Nephron (organoid): ENCODE results near the gene FAM3A.
A peak's percentile ranks its signal among the peaks of the same experiment; 100 is the strongest.
"Not testable (repeated sequence)": the region's sequence is repeated elsewhere in the genome, so short reads cannot be mapped to it uniquely, and the experiment has no call there.

Source experiments
- H3K27ac Mint-ChIP-seq, 3 experiments: 2 replicates each; pipeline ENCODE4 v1.8.0; 2020; ENCODE audit warnings: mixed read lengths in 3 of 3, mild to moderate bottlenecking in 2 of 3, moderate library complexity in 1 of 3
- H3K27me3 Mint-ChIP-seq: 2 replicates; pipeline ENCODE4 v1.8.0; 2021; ENCODE audit warnings: low read depth, mild to moderate bottlenecking, moderate library complexity, mixed read lengths
- H3K36me3 Mint-ChIP-seq: 2 replicates; pipeline ENCODE4 v1.8.0; 2020; ENCODE audit warnings: low read depth, mixed read lengths
- H3K4me1 Mint-ChIP-seq: 2 replicates; pipeline ENCODE4 v1.8.0; 2020; ENCODE audit warnings: mixed read lengths
- H3K4me3 Mint-ChIP-seq, 3 experiments: 2 replicates each; pipeline ENCODE4 v1.8.0; 2020; ENCODE audit warnings: mild to moderate bottlenecking in 3 of 3, mixed read lengths in 3 of 3, moderate library complexity in 2 of 3
- H3K9me3 Mint-ChIP-seq: 2 replicates; pipeline ENCODE4 v1.8.0; 2020; ENCODE audit warnings: mixed read lengths
- TF ChIP-seq, protein P1 (sequence below), 3 experiments: fragments of 200-600 bp; sonication (generic); IDR thresholded peaks; one replicate each; pipeline ENCODE4 v1.5.0; 2021; ENCODE audit warnings: antibody characterized with exemption in 3 of 3; ENCODE audit not compliant: unreplicated experiment in 3 of 3

Gene FAM3A, protein sequence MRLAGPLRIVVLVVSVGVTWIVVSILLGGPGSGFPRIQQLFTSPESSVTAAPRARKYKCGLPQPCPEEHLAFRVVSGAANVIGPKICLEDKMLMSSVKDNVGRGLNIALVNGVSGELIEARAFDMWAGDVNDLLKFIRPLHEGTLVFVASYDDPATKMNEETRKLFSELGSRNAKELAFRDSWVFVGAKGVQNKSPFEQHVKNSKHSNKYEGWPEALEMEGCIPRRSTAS

DNA sequence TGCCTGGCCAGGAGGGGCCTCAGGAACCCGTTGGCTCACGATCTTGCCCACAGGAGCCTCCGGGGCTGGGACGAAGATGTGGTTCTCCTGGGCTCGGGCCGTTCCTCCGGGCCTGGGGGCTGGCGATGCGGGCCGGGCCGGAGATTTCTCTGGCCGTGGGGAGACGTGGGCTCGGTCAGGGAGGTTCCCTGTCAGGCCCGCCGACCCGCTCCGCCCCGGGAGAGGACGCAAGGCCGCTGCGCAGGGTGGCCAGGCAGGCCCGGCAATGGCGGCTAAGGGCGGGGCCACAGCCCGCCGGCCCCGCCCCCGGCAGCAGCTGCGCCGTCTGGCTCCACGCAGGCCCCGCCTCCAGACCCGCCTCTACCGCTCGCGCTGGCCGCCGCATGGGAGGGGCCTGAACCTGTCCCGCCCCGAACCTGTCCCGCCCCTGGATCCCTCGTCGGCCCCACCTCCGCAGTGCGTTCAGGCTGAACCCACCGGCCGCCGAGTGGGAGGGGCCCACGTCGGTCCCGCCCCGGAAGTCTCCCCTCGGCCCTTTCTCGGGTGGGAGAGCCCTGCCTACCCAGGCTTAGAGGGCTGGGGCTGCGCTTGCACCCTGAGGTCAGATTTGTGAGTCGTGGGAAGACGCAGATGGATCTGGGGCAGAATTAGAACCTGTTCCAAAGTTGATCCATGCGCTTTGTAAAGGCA, at the start of gene FAM3A:
Gene FAM3A, minus strand, starts transcription at position 267 of the 690 bp plus-strand sequence. CDS start 460 bp downstream, outside the sequence.
- Mint-ChIP-seq H3K4me1 (peaks cover 24% of the 10 kb centered on the region), H3K9me3 (peaks cover 17% of the 10 kb centered on the region), H3K36me3 (peaks cover 9% of the 10 kb centered on the region), H3K27ac (peak within 1 kb of the TSS; percentile 99 to 100 (median 99)), H3K27me3 (no peaks in the 10 kb centered on the region), H3K4me3 (peak within 1 kb of the TSS; percentile 84 to 92 (median 88))
- TF ChIP-seq, protein P1, sequence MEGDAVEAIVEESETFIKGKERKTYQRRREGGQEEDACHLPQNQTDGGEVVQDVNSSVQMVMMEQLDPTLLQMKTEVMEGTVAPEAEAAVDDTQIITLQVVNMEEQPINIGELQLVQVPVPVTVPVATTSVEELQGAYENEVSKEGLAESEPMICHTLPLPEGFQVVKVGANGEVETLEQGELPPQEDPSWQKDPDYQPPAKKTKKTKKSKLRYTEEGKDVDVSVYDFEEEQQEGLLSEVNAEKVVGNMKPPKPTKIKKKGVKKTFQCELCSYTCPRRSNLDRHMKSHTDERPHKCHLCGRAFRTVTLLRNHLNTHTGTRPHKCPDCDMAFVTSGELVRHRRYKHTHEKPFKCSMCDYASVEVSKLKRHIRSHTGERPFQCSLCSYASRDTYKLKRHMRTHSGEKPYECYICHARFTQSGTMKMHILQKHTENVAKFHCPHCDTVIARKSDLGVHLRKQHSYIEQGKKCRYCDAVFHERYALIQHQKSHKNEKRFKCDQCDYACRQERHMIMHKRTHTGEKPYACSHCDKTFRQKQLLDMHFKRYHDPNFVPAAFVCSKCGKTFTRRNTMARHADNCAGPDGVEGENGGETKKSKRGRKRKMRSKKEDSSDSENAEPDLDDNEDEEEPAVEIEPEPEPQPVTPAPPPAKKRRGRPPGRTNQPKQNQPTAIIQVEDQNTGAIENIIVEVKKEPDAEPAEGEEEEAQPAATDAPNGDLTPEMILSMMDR (IDR thresholded peaks at IDR 0.05; ENCODE audit: unreplicated experiment in 3 of 3): no peak

DNA sequence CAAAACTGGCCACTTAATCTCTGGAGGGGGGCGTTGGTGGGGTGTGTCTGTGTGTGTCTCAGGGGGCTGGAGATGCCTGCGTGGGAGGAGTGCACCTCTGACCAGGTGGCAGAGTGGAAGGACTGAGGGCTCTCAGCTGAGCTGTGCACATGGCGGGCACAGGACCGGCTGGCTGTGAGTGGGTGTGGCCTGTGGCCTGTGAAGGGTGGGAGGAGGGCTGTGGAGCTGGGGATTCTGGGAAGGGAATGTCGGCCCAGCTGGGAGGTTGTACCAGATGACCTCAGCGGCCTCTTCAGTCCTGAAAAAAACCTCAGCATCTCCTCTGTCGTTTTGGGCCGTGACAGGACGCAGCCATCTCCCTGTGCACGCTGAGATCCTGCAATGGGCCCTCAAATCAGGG, 46.3 kb upstream of the FAM3A start:
- not testable (repeated sequence) for H3K4me1 Mint-ChIP-seq, H3K36me3 Mint-ChIP-seq, H3K9me3 Mint-ChIP-seq, H3K4me3 Mint-ChIP-seq, H3K27ac Mint-ChIP-seq, H3K27me3 Mint-ChIP-seq

DNA sequence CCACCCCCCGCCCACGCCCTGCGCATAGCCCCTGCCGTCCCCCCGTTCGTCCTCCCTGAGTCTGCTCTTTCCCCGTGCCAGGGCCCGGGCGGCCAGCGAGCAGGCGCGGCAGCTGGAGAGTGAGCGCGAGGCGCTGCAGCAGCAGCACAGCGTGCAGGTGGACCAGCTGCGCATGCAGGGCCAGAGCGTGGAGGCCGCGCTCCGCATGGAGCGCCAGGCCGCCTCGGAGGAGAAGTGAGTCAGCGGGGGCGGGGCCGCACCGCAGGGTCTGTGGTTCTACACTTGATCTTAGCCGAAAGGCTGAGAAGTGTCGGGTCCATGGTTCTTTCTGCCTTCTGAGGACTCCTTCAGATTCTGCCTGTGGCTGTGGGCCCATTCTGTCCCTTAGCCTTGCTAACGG, 44.3 kb upstream of the FAM3A start:
- H3K4me3 Mint-ChIP-seq, H3K4me1 Mint-ChIP-seq, H3K9me3 Mint-ChIP-seq, H3K27ac Mint-ChIP-seq, H3K27me3 Mint-ChIP-seq, H3K36me3 Mint-ChIP-seq: not testable (repeated sequence)

DNA sequence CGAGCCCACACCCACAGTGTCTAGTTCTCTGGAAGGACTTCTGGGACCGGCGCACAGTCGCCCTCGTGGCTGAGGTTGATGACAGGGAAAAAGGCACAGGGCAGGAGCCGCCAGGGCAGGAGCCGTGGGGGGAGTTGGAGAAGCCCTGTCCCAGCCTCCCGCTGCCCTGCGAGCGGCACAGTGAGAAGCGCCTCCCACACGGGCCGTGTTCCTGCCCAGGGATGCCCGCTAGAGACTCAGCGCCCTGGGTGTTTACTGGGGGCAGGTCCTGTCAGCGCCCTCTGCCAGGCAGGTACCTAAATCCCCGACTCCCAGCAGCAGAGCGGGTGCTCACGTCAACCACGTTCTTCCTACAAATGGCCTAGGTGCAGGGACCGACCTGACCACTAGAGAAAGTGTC, 42.9 kb upstream of the FAM3A start:
- H3K9me3 Mint-ChIP-seq, H3K36me3 Mint-ChIP-seq, H3K27ac Mint-ChIP-seq: not testable (repeated sequence)

DNA sequence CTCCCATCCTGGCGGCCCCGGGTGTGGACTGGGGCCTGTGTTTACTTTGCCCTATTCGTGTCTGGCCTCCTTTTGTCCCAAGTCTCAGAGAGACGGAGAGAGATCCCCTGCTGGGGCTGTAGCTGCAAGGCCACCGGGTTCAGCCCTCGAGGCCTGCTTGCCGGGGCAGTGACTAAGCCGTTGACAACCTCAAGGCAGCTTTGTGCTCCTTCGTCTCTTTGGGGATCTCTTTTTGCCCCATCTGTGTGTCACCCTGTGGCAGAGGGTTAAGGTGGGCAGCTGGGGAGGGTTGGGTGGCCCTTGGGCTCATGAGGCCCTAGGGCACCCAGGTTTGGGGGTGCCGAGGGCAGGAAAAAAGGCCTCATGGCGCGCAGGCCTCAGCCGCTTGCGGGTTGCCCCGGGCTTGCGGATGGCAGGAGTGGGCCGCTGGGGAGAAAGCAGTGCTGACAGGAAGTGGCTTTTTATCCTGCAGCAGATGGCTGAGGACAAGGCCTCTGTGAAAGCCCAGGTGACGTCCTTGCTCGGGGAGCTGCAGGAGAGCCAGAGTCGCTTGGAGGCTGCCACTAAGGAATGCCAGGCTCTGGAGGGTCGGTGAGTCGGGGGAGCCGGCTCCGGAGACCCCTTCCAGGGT, 42.1 kb upstream of the FAM3A start:
- H3K9me3 Mint-ChIP-seq, H3K27me3 Mint-ChIP-seq, H3K4me3 Mint-ChIP-seq, H3K4me1 Mint-ChIP-seq, H3K27ac Mint-ChIP-seq: not testable (repeated sequence)
- peaks cover 10% of the 10 kb centered on the region for H3K36me3 Mint-ChIP-seq

More for the DNA sequence above, 42.9 kb upstream of the FAM3A start:
- H3K4me1 Mint-ChIP-seq, H3K27me3 Mint-ChIP-seq, H3K4me3 Mint-ChIP-seq: not testable (repeated sequence)

DNA sequence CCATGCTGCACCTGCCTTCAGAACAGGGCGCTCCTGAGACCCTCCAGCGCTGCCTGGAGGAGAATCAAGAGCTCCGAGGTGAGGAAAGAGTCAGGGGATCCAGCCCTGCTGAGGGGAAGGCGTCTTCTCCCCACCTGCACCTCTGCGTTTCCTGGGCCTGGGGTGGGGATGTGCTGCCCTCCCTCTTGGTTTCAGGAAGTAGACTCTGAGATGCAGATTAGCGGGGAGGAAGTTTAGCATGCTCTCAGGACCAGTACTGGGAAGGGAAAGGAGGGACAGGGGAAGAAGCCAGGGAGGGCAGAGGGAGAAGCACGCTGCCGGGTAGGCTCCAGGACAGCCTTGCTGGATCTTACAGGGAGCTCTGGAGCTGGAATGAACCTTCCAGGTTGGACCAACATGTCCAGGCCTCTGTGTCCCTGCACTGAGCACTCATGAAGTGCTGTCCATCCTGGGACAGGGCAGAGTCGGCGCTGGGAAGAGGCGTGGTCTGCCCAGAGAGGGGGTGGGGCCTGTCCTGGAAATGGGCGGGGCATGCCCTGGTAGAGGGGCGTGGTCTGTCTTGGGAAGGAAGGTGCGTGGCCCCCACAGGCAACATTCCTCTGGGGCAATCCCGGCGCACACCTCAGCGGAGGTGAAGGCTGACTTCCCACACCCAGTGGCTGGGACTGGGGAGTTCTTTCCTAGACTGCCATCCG, 36.2 kb upstream of the FAM3A start:
- Mint-ChIP-seq H3K9me3 (peaks cover 31% of the 10 kb centered on the region), H3K36me3 (peaks cover 25% of the 10 kb centered on the region)
- H3K4me3 Mint-ChIP-seq, H3K4me1 Mint-ChIP-seq, H3K27me3 Mint-ChIP-seq, H3K27ac Mint-ChIP-seq: not testable (repeated sequence)

DNA sequence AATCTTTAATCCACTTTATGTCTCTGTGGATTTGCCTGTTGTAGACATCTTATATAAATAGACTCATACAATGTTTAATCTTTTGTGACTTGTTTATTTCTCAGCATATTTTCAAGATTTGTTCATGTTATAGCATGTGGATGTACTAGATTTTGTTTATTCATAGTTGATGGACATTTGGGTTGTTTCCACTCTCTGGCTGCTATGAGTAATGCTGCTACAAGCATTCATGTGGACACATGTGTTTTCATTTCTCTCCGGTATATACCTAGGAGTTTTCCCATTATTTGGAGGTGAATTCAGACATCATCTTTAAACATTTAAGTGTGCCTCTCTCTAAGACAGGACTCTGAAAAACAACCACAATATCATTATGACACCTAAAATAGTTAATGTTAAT, 33.7 kb upstream of the FAM3A start:
- TF ChIP-seq, protein P1 (IDR thresholded peaks at IDR 0.05; ENCODE audit: unreplicated experiment in 3 of 3): no peak
- no peaks in the 10 kb centered on the region for H3K27me3 Mint-ChIP-seq
- peaks cover 32% of the 10 kb centered on the region for H3K9me3 Mint-ChIP-seq
- peaks cover 21% of the 10 kb centered on the region for H3K4me1 Mint-ChIP-seq
- H3K27ac Mint-ChIP-seq: no peak overlapping the region
- peaks cover 31% of the 10 kb centered on the region for H3K36me3 Mint-ChIP-seq
- peak overlapping the region; percentile 66 to 79 (median 78) for H3K4me3 Mint-ChIP-seq

DNA sequence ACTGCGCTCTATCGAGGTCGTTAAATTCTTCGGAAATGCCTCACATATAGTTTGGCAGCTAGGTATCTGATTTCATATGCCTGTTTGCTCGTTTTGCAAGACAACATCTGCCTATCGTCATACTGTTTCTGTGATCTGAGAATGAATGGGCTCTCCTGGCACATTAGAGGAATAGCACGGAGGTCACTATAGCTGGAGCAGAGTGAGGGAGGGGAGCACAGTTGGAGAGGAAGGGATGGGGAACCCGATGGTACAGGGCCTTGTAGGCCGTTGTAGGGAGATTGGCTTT, 31.9 kb upstream of the FAM3A start:
- peaks cover 22% of the 10 kb centered on the region for H3K4me1 Mint-ChIP-seq
- peaks cover 25% of the 10 kb centered on the region for H3K36me3 Mint-ChIP-seq
- H3K27ac Mint-ChIP-seq: peak overlapping the region; percentile 67 to 87 (median 78)
- H3K9me3 Mint-ChIP-seq: peaks cover 26% of the 10 kb centered on the region
- TF ChIP-seq, protein P1 (IDR thresholded peaks at IDR 0.05; ENCODE audit: unreplicated experiment in 3 of 3): no peak
- H3K4me3 Mint-ChIP-seq: peak overlapping the region; percentile 84 to 94 (median 92)
- H3K27me3 Mint-ChIP-seq: no peaks in the 10 kb centered on the region
